PC-9 (cell line): Measurements from ENCODE around the gene LRRC8C. TPM values are rescaled to one million over a fixed set of nuclear protein-coding genes. Genes with fewer than 3 reads are reported as not detected.

Source experiments
- BruUV-seq: library from RNA; stranded (reverse); fragments of 400-500 nt; replicated peaks from 2 replicates; lab custom pipeline; 2021; lab: Mats Ljungman, UMichigan
- CTCF ChIA-PET: fragments of 300-600 bp; sonication (Branson Sonifier 250); formaldehyde crosslinking; loops from one replicate; lab custom pipeline; 2022; ENCODE audit warnings: antibody characterized with exemption; lab: Charles Lee
- POLR2A ChIA-PET: fragments of 300-600 bp; sonication (Branson Sonifier 250); formaldehyde crosslinking; loops from one replicate; lab custom pipeline; 2022; ENCODE audit warnings: antibody characterized with exemption; ENCODE audit not compliant: unreplicated experiment; lab: Charles Lee
- DNase-seq, 2 experiments: peaks; one replicate each; pipeline versions ENCODE4 v3.0.0 to v3.0.0-alpha.2; 2015 to 2022; ENCODE audit warnings: mixed read lengths in 1 of 2
- H2AFZ ChIP-seq: fragments of 200-600 bp; sonication (generic); 2 replicates; pipeline ENCODE4 v1.8.1; 2017; ENCODE audit warnings: antibody characterized with exemption
- H3F3A ChIP-seq: fragments of 200-600 bp; sonication (generic); 2 replicates; pipeline ENCODE4 v1.8.1; 2017; ENCODE audit warnings: antibody characterized with exemption, mild to moderate bottlenecking, low read depth; ENCODE audit not compliant: insufficient read depth
- H3K27ac ChIP-seq: fragments of 200-600 bp; sonication (generic); 2 replicates; pipeline ENCODE4 v1.6.1; 2016; ENCODE audit warnings: mixed run types
- H3K27me3 ChIP-seq: fragments of 200-600 bp; sonication (generic); 2 replicates; pipeline ENCODE4 v1.6.1; 2016; ENCODE audit warnings: low read depth, mixed run types; ENCODE audit not compliant: insufficient read depth
- H3K36me3 ChIP-seq: fragments of 200-600 bp; sonication (generic); 2 replicates; pipeline ENCODE4 v1.6.1; 2016; ENCODE audit warnings: low read depth, mixed run types
- H3K4me1 ChIP-seq: fragments of 200-600 bp; sonication (generic); replicated peaks from 2 replicates; pipeline ENCODE4 v1.6.1; 2016; ENCODE audit warnings: mixed run types; ENCODE audit not compliant: insufficient read depth
- H3K4me2 ChIP-seq: fragments of 200-600 bp; sonication (generic); 2 replicates; pipeline ENCODE4 v1.6.1; 2017; ENCODE audit warnings: mixed run types
- H3K4me3 ChIP-seq: fragments of 200-600 bp; sonication (generic); 2 replicates; pipeline ENCODE4 v1.6.1; 2016; ENCODE audit warnings: mixed run types
- H3K79me2 ChIP-seq: fragments of 200-600 bp; sonication (generic); 2 replicates; pipeline ENCODE4 v1.6.1; 2017; ENCODE audit warnings: low read depth, mixed run types
- H3K9me2 ChIP-seq: fragments of 200-600 bp; sonication (generic); 2 replicates; pipeline ENCODE4 v1.8.1; 2017; ENCODE audit warnings: mild to moderate bottlenecking; ENCODE audit not compliant: insufficient read depth
- H3K9me3 ChIP-seq: fragments of 200-600 bp; sonication (generic); 2 replicates; pipeline ENCODE4 v1.8.1; 2016; ENCODE audit warnings: low read depth; ENCODE audit not compliant: insufficient read depth
- H4K20me1 ChIP-seq: fragments of 200-600 bp; sonication (generic); 2 replicates; pipeline ENCODE4 v1.8.1; 2017; ENCODE audit not compliant: insufficient read depth
- EZH2 ChIP-seq: fragments of 200-600 bp; sonication (generic); IDR thresholded peaks from 2 replicates; pipeline ENCODE4 v1.8.0; 2017; ENCODE audit warnings: antibody characterized with exemption, low read depth
- intact Hi-C: fragments of 100-400 bp; cut with micrococcal nuclease; formaldehyde crosslinking; loops from one replicate; pipeline ENCODE4 v1.10.0; 2022; ENCODE audit not compliant: unreplicated experiment
- total RNA-seq: library from RNA; stranded (reverse); gene quantifications from 2 replicates; pipeline ENCODE4 v1.2.3, GENCODE V29; 2021
- TF ChIP-seq, protein P1 (sequence below): fragments of 200-600 bp; sonication (generic); conservative IDR thresholded peaks from 2 replicates; pipeline ENCODE4 v1.6.1; 2017; ENCODE audit warnings: mixed run types, antibody characterized with exemption, mild to moderate bottlenecking, moderate library complexity

The LRRC8C gene
- total RNA-seq, 1 experiment from 2014 or later: 2.2 TPM

DNA sequence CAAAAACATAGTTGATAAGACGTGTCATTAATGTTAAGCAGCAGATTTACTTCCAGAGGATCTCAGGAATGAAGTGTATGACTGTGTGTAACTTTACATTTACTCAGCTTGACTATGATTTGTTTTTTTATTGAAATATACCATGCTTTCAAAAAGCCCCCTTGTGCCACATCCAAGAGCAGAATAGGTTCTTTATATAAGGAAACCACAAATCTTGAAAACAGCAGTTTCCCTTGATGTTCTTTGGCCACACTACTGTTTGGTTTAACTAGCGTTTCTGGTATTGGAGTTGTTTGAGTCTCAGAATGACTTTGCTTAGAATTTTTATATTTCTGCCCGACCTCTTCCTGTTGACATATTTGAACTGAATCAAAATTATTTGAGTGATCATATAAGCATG is 25.0 kb downstream of the LRRC8C start:
- intact Hi-C loops: no loop called here
- Histone ChIP-seq H3K4me2 (no peak overlapping the region), H3K9me2 (no peaks in the 10 kb centered on the region), H3K36me3 (no peaks in the 10 kb centered on the region), H3F3A (no peaks in the 10 kb centered on the region), H3K27me3 (no peaks in the 10 kb centered on the region), H3K4me1 (no peaks in the 10 kb centered on the region), H2AFZ (no peak overlapping the region), H4K20me1 (no peaks in the 10 kb centered on the region), H3K27ac (no peak overlapping the region), H3K79me2 (no peaks in the 10 kb centered on the region), H3K4me3 (no peak overlapping the region), H3K9me3 (no peaks in the 10 kb centered on the region; the same call in 1 of the 2 replicates)
- BruUV-seq: no TSS peak
- CTCF ChIA-PET: no interaction called here
- POLR2A ChIA-PET: no interaction called here
- TF ChIP-seq, protein P1, sequence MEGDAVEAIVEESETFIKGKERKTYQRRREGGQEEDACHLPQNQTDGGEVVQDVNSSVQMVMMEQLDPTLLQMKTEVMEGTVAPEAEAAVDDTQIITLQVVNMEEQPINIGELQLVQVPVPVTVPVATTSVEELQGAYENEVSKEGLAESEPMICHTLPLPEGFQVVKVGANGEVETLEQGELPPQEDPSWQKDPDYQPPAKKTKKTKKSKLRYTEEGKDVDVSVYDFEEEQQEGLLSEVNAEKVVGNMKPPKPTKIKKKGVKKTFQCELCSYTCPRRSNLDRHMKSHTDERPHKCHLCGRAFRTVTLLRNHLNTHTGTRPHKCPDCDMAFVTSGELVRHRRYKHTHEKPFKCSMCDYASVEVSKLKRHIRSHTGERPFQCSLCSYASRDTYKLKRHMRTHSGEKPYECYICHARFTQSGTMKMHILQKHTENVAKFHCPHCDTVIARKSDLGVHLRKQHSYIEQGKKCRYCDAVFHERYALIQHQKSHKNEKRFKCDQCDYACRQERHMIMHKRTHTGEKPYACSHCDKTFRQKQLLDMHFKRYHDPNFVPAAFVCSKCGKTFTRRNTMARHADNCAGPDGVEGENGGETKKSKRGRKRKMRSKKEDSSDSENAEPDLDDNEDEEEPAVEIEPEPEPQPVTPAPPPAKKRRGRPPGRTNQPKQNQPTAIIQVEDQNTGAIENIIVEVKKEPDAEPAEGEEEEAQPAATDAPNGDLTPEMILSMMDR: no peak
- TF ChIP-seq EZH2: no peak
- DNase-seq: no peak

DNA sequence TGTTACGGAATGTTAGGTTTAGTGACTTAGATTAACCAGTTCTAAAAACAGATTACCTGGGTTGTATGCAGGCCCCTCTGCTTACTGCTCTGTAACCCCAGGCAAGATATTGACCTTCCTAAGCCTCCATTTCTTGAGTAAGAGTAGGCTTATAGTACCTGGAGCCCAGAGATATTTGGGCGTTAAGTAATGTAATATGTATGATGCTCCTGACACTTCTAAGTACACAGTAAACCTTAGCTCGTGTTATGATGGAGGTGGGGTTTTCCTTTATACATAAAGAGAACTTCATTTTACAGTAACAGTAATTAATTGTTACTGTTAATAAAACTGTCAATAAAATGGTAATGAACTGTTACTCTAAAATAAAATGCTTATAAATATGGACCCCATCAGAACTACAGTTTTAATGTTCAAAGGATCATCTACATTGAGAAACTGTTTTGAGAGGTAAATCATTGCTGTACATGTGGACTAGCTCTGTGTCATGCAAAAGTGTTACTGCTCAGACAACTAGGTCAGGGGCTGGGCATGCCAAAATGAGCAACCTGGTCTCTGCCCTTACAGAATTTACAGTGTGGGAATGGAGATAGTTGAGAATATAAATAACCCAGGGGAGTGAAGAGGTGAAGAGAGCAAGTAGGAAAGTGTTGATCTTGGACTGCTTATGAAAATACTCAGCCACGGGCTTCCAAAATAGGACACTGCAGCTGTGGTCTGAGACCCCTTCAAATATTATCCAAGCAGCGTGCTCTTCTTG is 26.6 kb downstream of the LRRC8C start:
- ChIA-PET CTCF (no interaction called here), POLR2A (no interaction called here)
- Histone ChIP-seq H4K20me1 (no peaks in the 10 kb centered on the region), H3K27me3 (no peaks in the 10 kb centered on the region), H3K27ac (no peak overlapping the region), H3F3A (no peaks in the 10 kb centered on the region), H2AFZ (no peak overlapping the region), H3K4me1 (no peaks in the 10 kb centered on the region), H3K79me2 (no peaks in the 10 kb centered on the region), H3K4me2 (no peak overlapping the region), H3K36me3 (no peaks in the 10 kb centered on the region), H3K9me2 (no peaks in the 10 kb centered on the region), H3K9me3 (no peaks in the 10 kb centered on the region; the same call in 1 of the 2 replicates), H3K4me3 (no peak overlapping the region)
- intact Hi-C loops: no loop called here
- no peak for DNase-seq
- TF ChIP-seq, protein P1: no peak
- TF ChIP-seq EZH2: no peak
- BruUV-seq: no TSS peak

DNA sequence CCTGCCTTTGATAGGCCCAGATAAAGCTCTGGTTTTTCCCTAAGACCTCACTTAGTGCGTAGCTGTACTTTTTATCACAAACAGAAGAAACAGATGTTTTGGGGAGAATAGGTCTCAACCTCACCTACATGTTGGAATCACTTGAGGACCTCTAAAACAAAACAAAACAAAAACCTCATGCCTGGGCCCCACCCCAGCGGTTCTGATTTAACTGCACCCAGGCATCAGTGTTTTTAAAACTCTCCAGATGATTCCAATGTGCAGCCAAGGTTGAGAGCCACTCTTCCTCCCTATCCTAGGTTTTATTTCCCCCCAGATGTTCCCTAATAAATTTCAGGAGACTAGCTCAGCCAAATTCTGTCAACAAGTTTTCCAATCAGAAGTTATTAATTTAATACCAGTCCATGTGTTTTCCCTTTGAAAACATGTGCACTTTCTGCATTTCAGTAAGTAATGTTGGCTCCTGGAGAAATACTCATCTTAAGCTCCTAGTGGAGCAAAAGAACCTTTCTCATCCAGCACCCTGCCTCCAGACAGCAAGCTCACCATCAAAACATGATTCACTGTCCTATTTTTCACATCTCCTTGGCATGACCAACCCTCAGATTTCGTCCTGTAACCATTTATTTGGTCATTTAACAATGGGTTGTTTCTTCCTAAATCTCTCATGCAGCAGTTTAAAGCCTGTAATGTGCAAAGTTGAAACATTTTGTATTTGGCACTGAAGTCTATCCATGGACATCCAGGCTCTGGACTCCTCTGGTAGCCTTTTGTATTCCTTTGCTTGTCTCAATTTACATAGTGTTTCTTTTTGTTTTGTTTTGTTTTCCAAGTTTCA is 27.5 kb downstream of the LRRC8C start:
- TF ChIP-seq, protein P1: no peak
- no peak for TF ChIP-seq EZH2
- no peaks in the 10 kb centered on the region for H4K20me1 ChIP-seq
- no peaks in the 10 kb centered on the region for H3K4me1 ChIP-seq
- H3K4me2 ChIP-seq: no peak overlapping the region
- H3K4me3 ChIP-seq: no peak overlapping the region
- intact Hi-C loops: no loop called here
- no peaks in the 10 kb centered on the region for H3K27me3 ChIP-seq
- ChIA-PET POLR2A (no interaction called here), CTCF (no interaction called here)
- no peak overlapping the region for H2AFZ ChIP-seq
- H3F3A ChIP-seq: no peaks in the 10 kb centered on the region
- no peak for DNase-seq
- no peak overlapping the region for H3K27ac ChIP-seq
- no peaks in the 10 kb centered on the region; the same call in 1 of the 2 replicates for H3K9me3 ChIP-seq
- no peaks in the 10 kb centered on the region for H3K79me2 ChIP-seq
- BruUV-seq: no TSS peak
- H3K36me3 ChIP-seq: no peaks in the 10 kb centered on the region
- no peaks in the 10 kb centered on the region for H3K9me2 ChIP-seq
